GM18502 (cell line): ENCODE measurements around the gene DNTT.

Source experiments
- ATAC-seq: cut with Tn5 transposase; IDR thresholded peaks from one replicate; pipeline ENCODE4 v1.9.1; 2021; ENCODE audit warnings: mild to moderate bottlenecking; ENCODE audit not compliant: unreplicated experiment, poor library complexity

DNTT gene

GRCh38 chr10:96371356-96371755, 67.1 kb downstream of the DNTT start:
- no peak for ATAC-seq

GRCh38 chr10:96374004-96374403, 69.8 kb downstream of the DNTT start:
- ATAC-seq: no peak

DNA sequence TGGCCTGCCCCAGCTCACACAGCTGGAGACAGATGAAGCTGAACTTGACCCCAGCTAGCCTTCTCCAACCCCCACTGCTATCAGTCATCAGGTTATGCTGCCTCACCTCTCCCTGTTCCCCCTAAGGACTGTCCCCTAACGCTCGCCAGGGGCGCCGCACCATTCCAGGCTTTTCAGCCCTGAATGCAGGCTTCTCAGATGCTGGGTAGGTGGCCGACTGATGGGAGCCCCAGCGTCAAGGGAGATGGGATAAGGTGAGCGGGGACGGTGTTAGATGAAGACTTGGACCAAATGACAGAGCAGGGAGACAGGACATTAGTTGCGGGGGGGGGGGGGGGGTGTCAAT, 70.4 kb downstream of the DNTT start:
- ATAC-seq: no peak

DNA sequence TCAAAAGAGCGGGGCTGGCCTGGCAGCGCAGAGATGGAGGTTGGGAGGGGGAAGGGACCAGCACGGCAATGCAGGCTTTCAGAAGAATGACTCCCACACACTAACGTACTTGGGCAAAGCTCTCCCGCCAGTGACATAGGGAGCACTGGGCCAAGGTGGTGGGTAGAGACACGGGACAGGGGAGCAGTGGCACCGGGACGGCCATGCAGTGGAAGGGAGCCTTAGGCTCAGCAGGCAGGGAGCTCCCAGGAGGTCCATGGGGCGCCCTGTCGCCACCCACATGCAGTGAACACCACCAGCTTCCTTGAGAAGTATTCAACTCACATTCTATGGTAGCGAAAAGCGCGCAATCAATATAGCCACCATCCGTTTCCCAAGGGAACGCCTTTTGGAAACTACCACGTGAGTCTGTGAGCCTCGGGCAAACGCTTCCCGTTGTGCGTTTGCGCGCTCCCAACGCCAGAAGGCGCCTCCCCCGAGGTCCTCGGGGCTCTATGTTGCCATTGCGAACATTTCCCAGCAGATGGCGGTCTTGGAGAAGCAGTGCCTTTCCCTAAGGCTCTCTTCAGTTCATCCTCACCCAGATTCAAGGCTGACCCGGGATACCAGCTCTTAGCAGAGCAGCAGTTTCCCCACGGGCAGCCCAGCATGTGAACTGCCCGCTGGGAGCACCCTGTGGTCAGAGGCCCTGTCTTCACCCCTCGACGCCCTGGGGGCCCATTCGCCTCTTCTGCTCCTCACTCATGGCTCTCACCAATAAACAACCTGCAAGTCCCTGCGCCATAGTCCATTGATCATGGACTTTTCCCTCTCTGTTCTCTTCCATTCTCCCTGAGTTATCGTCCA, 71.0 kb downstream of the DNTT start:
- peak; percentile 81 for ATAC-seq

DNA sequence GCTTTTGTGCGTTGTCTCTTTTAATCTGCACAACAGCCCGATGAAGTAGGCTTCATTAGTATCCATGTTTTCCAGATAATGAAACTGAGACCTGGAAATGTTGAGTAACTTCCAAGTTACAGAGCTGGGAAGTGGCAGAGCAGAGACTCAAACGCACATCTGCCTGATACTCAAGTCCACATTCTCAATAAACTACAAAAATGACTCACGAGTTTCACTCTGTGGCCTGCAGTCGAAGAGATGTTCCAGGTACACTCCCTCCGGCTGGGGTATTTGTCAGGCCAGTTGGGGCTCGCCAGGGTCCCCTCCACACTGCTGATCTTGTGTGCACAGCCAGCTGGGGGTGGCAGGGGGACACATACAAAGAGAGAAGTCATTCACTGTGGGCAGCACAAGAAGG, 72.2 kb downstream of the DNTT start:
- no peak for ATAC-seq

DNA sequence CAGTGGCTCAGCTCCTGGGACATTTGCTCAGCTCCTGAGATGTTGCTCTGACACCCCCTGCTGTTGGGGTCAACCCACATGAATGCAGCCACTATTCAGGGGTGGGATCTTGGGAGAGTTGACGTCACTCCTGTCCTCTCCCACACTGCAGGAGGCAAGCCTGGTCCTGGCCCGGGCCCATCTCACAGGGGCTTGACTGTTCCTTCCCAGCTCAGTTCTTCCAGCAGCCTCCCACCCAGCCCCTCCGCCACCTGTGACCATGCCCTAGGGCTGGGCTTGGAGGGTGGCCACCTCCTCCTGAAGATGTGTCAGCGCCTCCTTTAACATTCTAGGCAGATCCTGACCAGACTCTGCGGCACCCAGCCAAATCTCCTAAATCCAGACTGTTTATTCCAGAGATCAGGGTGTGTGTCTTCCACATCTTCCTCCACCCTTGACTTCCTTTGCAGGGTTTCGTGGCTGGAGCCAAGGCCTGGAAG, 73.6 kb downstream of the DNTT start:
- ATAC-seq: no peak

DNA sequence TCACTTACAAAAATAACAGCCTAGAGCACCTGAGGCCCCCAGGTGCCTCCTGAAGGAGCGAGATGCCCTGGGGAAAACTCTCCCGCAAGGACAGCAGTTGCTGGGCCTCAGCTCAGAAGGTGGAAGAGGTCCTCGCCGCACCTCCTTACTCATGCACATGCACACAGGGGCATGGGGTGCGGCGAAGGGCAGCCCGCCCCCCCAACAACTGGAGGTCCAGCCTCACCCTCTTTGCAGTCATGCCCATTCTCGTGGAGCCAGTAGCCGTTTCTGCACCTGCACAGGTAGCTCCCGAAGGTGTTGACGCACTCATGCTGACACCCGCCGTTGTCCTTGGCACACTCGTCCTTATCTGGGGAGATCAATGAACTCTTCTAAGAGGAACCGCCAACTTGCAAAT, 74.5 kb downstream of the DNTT start:
- ATAC-seq: no peak

DNA sequence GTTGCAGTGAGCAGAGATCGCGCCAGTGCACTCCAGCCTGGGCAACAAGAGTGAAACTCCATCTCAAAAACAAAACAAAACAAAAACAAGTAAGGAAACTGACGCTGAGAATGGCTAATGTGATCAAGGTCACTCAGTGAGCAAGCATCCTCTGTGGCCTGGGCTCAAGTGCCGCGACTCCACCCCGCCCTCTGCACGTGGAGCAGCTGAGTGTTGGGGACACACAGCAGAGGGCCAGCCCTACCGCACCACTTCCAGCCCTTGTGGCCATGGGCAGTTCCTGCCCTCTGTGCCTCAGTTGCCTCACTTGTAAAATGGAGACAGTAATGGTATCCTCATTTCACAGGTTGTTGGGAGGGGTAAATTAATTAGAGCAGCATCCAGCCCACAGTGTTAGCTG, 75.5 kb downstream of the DNTT start:
- ATAC-seq: no peak

- no peak for ATAC-seq
These were observed 76.6 kb downstream of the DNTT start for GRCh38 chr10:96380821-96381220.

DNA sequence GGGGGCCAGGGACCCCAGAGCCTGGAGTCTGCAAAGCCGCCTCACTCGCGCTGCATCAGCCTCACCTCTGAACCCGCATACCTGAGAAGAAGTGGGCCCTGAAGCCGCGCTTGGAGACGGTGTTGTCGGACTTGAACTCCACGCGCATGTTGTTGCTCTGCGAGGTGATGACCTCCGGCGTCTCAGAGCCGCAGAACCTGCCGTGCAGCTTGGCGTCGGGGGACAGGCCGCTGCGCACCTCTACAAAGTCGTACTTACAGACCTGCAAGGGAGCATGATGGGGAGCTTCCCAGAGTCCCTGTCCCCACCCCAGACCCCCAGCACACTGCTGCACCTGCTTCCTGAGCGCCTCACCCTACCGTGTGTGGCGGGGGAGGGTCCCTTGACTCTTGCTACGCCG, 80.3 kb downstream of the DNTT start:
- ATAC-seq: no peak

- no peak for ATAC-seq
These were observed 82.9 kb downstream of the DNTT start for GRCh38 chr10:96387161-96387560.

DNA sequence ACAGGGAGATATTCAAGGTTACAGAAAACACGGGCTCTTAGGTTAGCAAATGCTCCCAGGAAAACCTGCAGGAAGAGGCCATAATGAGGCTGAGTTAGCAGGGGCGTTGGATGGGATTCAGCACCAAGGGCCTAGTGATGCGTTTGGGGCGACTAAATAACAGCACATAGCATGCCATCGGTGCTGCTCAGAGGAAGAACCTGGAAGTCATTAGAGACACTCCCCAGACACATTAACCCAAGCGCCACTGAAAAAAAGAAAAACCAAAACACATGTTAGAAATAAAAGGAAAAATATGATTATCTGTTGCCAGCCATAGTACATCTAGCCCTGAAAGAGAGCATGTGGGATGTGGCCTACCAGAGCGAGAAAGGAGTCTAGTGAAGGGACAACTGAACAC, 83.4 kb downstream of the DNTT start:
- ATAC-seq: no peak
